ENCODE data around the gene HHAT.

- TF ChIP-seq POLR2A (IDR thresholded peaks at IDR 0.05), result no peak
- TF ChIP-seq, protein P1, sequence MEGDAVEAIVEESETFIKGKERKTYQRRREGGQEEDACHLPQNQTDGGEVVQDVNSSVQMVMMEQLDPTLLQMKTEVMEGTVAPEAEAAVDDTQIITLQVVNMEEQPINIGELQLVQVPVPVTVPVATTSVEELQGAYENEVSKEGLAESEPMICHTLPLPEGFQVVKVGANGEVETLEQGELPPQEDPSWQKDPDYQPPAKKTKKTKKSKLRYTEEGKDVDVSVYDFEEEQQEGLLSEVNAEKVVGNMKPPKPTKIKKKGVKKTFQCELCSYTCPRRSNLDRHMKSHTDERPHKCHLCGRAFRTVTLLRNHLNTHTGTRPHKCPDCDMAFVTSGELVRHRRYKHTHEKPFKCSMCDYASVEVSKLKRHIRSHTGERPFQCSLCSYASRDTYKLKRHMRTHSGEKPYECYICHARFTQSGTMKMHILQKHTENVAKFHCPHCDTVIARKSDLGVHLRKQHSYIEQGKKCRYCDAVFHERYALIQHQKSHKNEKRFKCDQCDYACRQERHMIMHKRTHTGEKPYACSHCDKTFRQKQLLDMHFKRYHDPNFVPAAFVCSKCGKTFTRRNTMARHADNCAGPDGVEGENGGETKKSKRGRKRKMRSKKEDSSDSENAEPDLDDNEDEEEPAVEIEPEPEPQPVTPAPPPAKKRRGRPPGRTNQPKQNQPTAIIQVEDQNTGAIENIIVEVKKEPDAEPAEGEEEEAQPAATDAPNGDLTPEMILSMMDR (IDR thresholded peaks at IDR 0.05), result no peak
Measured at GRCh38 chr1:210678306-210678705, 349.6 kb downstream of the HHAT start.

Measured in esophagus squamous epithelium (tissue), 4 donors.